Measurements from ENCODE around the gene NBAS. TPM values are rescaled to one million over a fixed set of nuclear protein-coding genes. Genes with fewer than 3 reads are reported as not detected.

The NBAS gene
- total RNA-seq, 1 donor from 2014 or later, result 29.7 TPM

DNA sequence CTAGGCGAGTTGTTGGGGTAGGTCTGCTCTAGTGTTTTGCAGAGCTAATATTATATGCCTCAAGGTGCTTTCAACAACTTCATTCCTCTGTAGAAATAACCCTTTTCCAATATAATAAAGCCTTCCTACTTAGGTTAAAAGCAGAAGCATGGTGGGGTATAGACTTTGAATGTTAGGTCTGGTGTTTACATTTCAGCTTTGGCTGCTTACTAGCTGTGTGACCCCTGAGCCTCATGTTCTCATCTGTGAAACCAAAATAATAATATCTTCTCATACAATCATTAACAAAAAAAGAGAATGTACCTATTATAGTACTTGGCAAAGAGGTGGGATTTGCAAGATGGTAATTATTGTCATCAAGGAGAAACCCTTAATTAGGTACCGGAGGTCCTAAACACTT is 386.6 kb downstream of the NBAS start:
- Histone ChIP-seq H3K27ac (no peak overlapping the region), H3K36me3 (no peaks in the 10 kb centered on the region), H3K4me3 (no peak overlapping the region), H3K9me3 (no peaks in the 10 kb centered on the region), H3K4me1 (peaks cover 6% of the 10 kb centered on the region), H3K27me3 (no peaks in the 10 kb centered on the region)
- TF ChIP-seq POLR2A (IDR thresholded peaks at IDR 0.05) (no peak), POLR2AphosphoS5 (IDR thresholded peaks at IDR 0.05; ENCODE audit: insufficient read depth in 1 of 2, low read depth in 1 of 2) (no peak)
- TF ChIP-seq, protein P1, sequence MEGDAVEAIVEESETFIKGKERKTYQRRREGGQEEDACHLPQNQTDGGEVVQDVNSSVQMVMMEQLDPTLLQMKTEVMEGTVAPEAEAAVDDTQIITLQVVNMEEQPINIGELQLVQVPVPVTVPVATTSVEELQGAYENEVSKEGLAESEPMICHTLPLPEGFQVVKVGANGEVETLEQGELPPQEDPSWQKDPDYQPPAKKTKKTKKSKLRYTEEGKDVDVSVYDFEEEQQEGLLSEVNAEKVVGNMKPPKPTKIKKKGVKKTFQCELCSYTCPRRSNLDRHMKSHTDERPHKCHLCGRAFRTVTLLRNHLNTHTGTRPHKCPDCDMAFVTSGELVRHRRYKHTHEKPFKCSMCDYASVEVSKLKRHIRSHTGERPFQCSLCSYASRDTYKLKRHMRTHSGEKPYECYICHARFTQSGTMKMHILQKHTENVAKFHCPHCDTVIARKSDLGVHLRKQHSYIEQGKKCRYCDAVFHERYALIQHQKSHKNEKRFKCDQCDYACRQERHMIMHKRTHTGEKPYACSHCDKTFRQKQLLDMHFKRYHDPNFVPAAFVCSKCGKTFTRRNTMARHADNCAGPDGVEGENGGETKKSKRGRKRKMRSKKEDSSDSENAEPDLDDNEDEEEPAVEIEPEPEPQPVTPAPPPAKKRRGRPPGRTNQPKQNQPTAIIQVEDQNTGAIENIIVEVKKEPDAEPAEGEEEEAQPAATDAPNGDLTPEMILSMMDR (IDR thresholded peaks at IDR 0.05), result no peak
- no peak for DNase-seq (ENCODE audit: extremely low spot score in 2 of 2)
- intact Hi-C loops (cut with DNase I), result no loop called here

DNA sequence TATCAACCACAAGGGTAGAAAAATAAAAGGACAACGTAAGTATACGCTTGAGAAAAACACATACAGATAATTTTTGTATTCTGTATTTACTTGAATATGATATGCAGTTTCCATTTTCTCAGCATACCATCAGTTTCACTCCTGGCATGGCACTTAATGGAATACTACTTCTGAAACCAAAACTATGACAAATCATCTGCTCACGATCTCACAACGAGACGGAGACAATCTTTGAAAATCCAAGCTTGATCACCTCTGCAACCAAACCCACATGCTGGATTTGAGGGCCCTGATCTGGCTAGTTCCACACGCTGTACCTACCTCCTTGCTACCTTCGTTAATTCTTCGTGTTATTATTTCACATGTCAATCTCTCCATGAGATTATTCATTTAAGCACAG is 387.6 kb downstream of the NBAS start:
- intact Hi-C loops (cut with DNase I), result no loop called here
- Histone ChIP-seq H3K36me3 (no peaks in the 10 kb centered on the region), H3K27me3 (no peaks in the 10 kb centered on the region), H3K27ac (no peak overlapping the region), H3K4me3 (no peak overlapping the region), H3K4me1 (peaks cover 6% of the 10 kb centered on the region), H3K9me3 (no peaks in the 10 kb centered on the region)
- DNase-seq (ENCODE audit: extremely low spot score in 2 of 2), result no peak
- TF ChIP-seq POLR2AphosphoS5 (IDR thresholded peaks at IDR 0.05; ENCODE audit: insufficient read depth in 1 of 2, low read depth in 1 of 2) (no peak), POLR2A (IDR thresholded peaks at IDR 0.05) (no peak)
- TF ChIP-seq, protein P1 (IDR thresholded peaks at IDR 0.05), result no peak

DNA sequence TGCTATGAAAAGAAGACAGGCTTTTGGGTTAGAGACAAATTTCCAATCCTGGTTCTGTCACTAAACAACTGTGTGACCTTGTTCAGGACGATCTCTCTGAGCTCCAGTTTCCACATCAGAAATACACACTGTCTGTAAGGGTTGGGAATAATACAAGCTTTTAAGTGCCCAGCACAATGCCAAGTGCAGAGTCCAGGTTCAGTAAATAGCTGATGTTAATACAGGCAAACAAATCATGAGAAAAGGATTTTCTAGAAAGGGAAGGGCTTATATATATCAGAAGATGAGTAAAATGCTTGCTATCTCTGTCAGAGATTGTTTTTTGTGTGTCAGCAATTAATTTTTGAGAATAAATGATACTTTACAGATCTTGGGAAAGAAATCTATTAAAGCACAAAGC is 388.3 kb downstream of the NBAS start:
- Histone ChIP-seq H3K9me3 (no peaks in the 10 kb centered on the region), H3K27ac (no peak overlapping the region), H3K27me3 (no peaks in the 10 kb centered on the region), H3K36me3 (no peaks in the 10 kb centered on the region), H3K4me1 (peaks cover 6% of the 10 kb centered on the region), H3K4me3 (no peak overlapping the region)
- no peak for DNase-seq (ENCODE audit: extremely low spot score in 2 of 2)
- intact Hi-C loops (cut with DNase I), result no loop called here
- TF ChIP-seq POLR2A (IDR thresholded peaks at IDR 0.05), result no peak
- TF ChIP-seq, protein P1 (IDR thresholded peaks at IDR 0.05), result no peak
- no peak for TF ChIP-seq POLR2AphosphoS5 (IDR thresholded peaks at IDR 0.05; ENCODE audit: insufficient read depth in 1 of 2, low read depth in 1 of 2)

DNA sequence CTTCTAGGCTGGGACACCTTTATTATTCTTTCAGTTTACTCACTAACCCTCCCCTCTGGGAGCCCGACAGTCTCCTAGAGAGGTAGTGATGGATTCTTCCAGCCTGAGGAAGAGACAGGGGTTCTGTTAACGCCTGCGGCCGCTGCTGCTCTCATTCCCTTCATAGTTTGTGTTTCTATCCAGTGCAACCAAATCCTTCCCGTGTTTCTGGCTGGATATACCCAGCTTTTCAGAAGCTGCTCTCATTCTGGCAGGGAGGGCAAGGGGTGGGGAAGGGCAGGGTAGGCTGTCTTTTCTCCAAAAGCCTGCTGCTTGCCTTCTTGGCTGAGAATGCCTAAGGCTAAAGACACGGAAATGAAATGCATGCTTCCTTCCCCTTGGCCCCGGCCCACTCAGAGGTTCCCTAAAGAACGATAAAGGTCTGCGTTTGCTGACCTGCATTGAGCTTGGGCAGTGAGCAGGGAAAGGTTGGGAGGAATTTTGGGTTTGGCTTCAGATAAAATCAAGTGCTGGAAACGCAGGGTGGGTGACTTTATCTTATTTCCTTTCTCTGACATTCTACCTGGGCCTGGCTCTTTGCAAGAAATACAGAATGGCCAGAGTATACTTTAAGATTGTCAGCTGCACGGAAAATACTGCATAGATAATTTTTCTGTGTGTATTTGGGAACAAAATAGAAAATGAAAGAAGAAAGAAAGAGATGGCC is 390.9 kb downstream of the NBAS start:
- Histone ChIP-seq H3K27ac (no peak overlapping the region), H3K9me3 (no peaks in the 10 kb centered on the region), H3K36me3 (peaks cover 0 to 7% of the 10 kb centered on the region in 2 donors), H3K4me1 (peaks cover 6% of the 10 kb centered on the region), H3K27me3 (no peaks in the 10 kb centered on the region), H3K4me3 (no peak overlapping the region)
- intact Hi-C loops (cut with DNase I), result no loop called here
- TF ChIP-seq, protein P1 (IDR thresholded peaks at IDR 0.05), result no peak
- no peak for TF ChIP-seq POLR2AphosphoS5 (IDR thresholded peaks at IDR 0.05; ENCODE audit: insufficient read depth in 1 of 2, low read depth in 1 of 2)
- TF ChIP-seq POLR2A (IDR thresholded peaks at IDR 0.05), result no peak
- peak in 1 of 2 donors; percentile 72 for DNase-seq (ENCODE audit: extremely low spot score in 2 of 2)

DNA sequence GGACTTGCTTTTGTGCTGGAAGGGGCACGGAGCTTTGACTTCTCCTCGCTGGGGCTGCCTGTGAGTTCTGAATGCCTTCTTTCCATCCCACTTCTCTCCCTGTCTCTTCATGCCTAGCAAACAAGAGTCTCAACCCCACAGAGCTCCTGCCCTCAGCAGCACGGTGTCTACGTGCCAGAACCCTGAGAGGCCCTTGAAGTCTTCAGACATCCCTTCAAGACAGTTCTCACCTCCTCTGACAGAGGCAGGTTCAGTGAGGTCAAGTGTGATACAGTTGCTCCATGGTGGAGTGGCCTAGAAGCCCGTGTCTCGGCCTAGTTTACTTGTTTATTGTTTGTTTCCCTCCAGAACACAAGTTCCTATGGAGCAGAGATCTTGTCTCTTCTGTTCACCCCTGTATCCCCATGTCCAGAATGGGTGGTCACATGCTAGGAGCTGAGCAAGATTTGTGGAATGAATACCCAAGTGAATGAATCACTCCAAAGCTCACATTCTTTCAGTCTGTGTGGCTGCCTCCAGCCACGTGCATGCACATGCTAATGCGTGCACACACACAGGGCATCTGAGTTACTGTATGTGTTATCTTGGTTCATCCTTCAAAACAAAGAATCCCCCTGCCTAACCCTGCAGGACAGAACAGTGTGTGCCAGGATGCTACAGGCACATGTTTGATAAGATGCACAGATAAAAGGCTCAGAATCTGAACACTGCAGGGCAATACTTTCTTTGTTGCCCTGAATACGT is 391.6 kb downstream of the NBAS start:
- peak in 1 of 2 donors; percentile 78 for DNase-seq (ENCODE audit: extremely low spot score in 2 of 2)
- H3K27ac ChIP-seq, result no peak overlapping the region

More for the DNA sequence above, 391.6 kb downstream of the NBAS start:
- no peaks in the 10 kb centered on the region for H3K27me3 ChIP-seq
- peaks cover 0 to 7% of the 10 kb centered on the region in 2 donors for H3K36me3 ChIP-seq
- no peak overlapping the region for H3K4me3 ChIP-seq
- H3K4me1 ChIP-seq, result peaks cover 6% of the 10 kb centered on the region
- no peaks in the 10 kb centered on the region for H3K9me3 ChIP-seq
- intact Hi-C loops (cut with DNase I), result no loop called here
- TF ChIP-seq POLR2AphosphoS5 (IDR thresholded peaks at IDR 0.05; ENCODE audit: insufficient read depth in 1 of 2, low read depth in 1 of 2) (no peak), POLR2A (IDR thresholded peaks at IDR 0.05) (no peak)
- TF ChIP-seq, protein P1 (IDR thresholded peaks at IDR 0.05), result no peak
